ENCODE data around the gene OR2M3.
A peak's percentile ranks its signal among the peaks of the same experiment; 100 is the strongest.
"Not testable (repeated sequence)": the region's sequence is repeated elsewhere in the genome, so short reads cannot be mapped to it uniquely, and the experiment has no call there.

OR2M3 gene

GRCh38 chr1:248196965-248197364 is at the start of gene OR2M3:
TSS of gene OR2M3 (plus strand) at chr1:248197265. CDS start at chr1:248203068, 5,803 bp downstream.
- no peak for DNase-seq

- DNase-seq, result no peak
Measured at GRCh38 chr1:248152056-248152827, 44.8 kb upstream of the OR2M3 start.

GRCh38 chr1:248155927-248156326 is 41.1 kb upstream of the OR2M3 start:
- DNase-seq, result no peak

DNA sequence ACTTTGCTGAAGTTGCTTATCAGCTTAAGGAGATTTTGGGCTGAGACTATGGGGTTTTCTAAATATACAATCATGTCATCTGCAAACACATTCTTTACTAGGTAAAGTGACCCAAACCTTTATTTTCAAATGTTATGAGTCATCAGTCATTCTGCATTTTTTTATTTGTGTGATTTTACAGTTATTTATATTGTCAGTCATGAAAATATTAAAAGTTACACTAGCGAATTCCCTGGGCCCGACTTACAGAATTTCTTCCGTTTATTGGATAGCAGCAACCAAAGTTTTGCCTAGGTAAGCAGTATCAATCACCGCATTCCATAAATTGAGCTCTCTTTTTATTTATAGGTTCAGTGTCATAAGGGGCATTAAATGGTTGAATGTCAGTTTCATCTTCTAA is 38.3 kb upstream of the OR2M3 start:
- no peak for DNase-seq

GRCh38 chr1:248164031-248164430 is 33.0 kb upstream of the OR2M3 start:
- DNase-seq, result no peak

GRCh38 chr1:248165186-248165585 is 31.9 kb upstream of the OR2M3 start:
- DNase-seq, result no peak

DNA sequence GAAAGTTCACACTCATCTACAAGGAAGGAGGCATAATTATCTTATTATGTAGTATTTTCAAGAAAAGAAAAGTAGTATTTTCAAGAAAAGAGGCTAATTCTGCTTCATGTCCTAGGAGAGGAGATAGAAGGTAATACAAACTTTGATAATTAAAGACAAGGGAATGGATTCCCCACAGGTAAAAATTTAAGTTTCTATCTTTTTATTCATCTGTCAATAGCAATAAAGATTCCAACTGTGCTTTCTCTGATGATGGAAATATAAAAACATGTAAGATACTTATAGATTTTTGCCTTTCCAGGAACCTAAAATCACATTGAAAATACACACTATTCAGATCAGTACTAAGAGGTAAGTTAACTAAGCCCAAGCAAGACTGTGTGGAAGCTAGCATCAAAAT is 22.5 kb upstream of the OR2M3 start, which contains the start of gene OR2M2:
OR2M2 (plus strand) TSS at position 301 of the 400 bp plus-strand sequence. CDS start 5,165 bp downstream, outside the sequence.
- DNase-seq, result no peak

DNA sequence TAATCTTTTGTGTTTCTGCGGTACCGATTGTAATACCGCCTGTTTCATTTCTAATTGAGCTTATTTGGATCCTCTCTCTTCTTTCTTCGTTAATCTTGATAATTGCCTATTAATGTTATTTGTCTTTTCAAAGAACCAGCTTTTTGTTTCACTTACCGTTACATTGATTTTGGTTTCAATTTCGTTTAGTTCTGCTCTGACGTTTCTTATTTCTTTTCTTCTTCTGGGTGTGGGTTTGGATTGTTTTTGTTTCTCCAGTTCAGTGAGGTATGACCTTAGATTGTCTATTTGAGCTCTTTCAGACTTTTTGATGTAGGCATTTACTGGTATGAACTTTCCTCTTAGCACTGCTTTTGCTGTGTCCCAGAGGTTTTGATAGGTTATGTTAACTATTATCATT is 13.1 kb upstream of the OR2M3 start:
- DNase-seq, result no peak

DNA sequence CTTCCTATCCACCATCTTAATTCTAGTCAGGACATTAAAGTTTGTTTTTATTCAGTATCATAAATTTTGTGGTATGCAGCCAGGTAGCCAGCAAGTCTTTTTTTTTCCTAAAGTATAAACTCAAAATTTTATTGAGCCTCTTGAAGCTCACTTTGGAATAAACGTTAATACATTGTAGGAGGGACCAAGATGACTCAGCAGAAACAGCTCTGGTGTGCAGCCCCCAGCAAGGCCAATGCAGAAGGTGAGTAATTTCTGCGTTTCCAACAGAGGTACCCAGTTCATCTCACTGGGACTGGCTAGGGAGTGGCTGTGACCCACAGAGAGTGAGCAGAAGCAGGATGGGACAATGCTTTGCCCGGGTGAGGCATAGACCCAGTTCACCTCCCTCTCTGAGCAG is 9.7 kb upstream of the OR2M3 start:
- no peak for DNase-seq

GRCh38 chr1:248189026-248189425 is 8.0 kb upstream of the OR2M3 start:
- DNase-seq, result no peak

DNA sequence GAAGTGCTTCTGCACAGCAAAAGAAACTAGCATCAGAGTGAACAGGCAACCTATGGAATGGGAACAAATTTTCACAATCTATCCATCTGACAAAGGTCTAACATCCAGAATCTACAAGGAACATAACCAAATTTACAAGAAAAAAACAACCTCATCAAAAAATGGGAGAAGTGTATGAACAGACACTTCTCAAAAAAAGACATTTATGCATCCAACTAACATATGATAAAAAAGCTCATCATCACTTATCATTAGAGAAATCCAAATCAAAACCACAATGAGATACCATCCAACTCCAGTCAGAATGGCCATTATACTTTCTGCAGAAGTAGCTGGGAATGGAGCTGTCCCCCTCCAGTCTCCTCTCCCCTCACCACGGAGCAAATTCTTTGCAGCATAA is 2.9 kb upstream of the OR2M3 start:
- DNase-seq, result no peak

- DNase-seq, result no peak
Measured at GRCh38 chr1:248215880-248216279, 18.8 kb downstream of the OR2M3 start.

DNA sequence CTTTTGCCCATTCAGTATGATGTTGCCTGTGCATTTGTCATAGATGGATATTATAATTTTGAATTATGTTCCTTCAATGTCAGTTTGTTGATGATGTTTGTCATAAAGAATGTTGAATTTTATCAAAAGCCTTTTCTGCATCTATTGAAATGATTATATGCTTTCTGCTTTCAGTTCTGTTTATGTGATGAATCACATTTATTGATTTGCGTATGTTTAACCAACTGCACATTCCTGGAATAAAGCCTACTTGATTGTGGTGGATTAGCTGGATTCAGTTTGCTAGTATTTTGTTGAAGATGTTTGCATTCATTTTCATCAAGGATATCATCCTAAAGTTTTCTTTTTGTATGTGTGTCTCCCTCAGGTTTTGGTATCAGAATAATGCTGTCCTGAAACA is 28.5 kb downstream of the OR2M3 start:
- no peak for DNase-seq

DNA sequence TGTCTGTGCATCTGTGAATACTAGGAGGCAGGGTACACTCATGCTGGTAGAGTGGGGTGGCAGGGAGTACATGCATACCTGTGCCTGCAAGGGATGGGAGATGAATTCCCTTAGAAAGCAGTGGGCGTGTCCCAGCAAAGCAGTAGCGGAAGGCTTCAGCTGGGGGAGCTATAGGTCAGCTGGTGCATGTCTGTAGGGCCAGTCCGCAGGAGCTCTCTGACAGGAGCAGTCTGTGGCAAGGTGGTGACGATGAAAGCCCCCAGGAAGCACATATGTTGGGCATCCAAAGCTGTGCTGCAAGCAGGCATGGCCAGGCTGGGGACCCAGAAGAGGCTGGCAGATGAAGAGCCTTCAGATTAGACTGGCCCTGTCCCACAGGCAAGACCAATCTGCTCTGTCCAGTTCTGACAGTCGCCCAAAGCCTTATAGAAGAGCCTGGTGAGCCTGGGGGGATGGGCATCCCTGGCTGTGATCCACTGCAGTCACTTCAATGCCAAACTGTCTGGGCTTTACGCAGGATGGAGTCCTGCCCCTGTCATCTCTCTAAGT is 32.4 kb downstream of the OR2M3 start:
- DNase-seq, result no peak

GRCh38 chr1:248231117-248231516 is 34.1 kb downstream of the OR2M3 start, which contains the start of gene OR2M4:
TSS of gene OR2M4 (plus strand) at chr1:248231417. CDS start at chr1:248238929, 7,512 bp downstream.
- no peak for DNase-seq

DNA sequence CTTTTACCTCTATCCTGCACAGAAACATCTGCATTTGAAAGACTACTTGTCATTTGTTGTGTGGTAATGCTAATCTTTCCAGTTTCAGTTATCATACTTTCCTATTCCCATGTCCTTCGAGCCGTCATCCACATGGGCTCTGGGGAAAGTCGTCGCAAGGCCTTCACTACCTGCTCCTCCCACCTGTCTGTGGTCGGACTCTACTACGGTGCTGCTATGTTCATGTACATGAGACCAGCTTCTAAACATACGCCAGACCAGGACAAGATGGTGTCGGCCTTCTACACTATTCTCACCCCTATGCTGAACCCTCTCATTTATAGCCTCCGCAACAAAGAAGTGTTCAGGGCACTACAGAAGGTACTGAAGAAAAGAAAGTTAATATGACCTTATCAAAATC is 42.4 kb downstream of the OR2M3 start:
- no peak for DNase-seq

DNA sequence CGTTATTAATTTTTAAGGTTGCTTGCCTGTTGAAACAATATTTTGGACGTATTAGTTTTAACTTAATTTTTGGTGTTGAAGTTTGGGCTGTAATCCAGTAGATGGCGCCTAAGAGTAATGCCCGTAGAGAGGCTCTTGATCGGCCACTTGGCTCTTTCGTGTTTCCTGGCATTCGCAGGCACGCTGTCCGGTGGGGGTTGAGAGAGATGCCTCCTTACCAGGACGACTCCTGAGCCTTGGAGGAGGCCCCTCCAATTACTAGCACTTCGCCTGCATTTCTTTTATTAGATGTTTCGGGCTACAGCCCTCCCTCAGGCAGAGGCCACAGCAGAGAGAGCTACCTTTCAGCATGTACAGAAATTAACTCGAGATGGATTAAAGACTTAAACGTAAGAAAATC is 46.1 kb downstream of the OR2M3 start:
- peak; percentile 7 for DNase-seq

DNA sequence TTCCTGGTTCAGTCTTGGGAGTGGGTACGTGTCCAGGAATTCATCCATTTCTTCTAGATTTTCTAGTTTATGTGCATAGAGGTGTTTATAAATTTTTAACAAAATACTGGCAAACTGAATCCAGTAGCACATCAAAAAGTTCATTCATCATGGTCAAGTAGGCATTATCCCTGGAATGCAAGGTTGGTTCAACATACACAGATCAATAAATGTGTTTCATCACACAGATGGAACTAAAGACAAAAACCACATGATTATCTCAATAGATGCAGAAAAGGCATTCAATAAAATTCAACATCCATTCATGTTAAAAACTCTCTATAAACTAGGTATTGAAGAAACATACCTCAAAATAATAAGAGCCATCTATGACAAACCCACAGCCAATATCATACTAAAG is 62.2 kb downstream of the OR2M3 start:
- DNase-seq, result not testable (repeated sequence)
